Activated T-cell treated with anti-CD3 and anti-CD28 coated beads for 4 hours (primary cell): ENCODE measurements around the gene SERP2.

Experiments used
- DNase-seq: peaks from one replicate; pipeline ENCODE4 v3.0.0-alpha.2; 2020

SERP2 gene

DNA sequence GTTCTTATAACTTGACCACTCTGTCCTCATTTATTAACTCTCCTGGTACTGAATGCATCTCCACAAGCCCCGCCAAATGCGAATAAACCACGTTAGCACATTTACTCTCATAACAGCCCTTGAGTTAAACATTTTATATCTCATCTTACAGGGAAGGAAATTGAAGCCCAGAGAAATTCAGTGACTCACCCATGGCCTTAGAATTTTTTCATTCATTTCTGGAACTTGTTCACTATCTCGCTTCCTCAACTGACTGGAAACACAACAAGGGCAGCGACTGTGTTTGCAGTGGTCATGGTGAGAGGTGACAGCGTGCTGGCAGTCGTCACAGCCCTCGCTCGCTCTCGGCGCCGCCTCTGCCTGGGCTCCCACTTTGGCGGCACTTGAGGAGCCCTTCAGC lies 39.5 kb downstream of the SERP2 start:
- DNase-seq = no peak

DNA sequence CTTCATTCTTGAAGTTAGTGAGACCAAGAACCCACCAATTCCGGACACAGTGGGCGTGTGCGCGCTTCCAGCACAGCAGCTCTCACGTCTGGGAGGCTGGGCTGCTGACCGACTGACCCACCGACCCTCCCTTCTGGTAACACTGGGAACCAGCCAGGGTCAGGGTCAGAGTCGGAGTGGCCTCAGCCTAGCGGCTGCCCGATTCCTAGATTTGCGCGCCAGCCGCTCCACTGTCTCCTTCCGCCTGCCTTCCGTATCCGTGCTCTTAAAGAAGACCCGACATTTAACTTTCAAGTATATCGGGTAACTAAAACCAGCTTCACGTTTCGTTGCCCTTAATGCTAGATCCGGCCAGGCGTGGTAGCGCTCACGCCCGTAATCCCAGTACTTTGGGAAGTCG lies 41.1 kb downstream of the SERP2 start:
- no peak for DNase-seq

DNA sequence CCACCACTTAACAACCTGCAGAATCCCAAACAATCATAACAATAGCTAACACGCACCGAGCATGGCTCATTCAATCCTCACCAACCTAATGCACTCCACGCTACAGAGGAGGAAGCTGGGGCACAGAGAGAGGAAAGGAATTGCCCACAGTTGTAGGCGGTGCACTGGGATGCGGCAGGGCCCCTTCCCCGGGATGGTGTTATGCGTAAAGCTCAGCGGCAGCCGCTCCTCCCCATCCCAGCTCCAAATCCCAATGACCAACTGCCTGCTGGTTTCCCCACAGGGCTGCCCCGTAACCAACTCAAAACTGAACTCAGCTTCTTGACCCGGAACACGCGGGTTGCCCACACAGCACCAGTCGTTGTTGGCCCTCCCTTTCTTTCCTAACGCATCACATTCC lies 42.2 kb downstream of the SERP2 start:
- no peak for DNase-seq

DNA sequence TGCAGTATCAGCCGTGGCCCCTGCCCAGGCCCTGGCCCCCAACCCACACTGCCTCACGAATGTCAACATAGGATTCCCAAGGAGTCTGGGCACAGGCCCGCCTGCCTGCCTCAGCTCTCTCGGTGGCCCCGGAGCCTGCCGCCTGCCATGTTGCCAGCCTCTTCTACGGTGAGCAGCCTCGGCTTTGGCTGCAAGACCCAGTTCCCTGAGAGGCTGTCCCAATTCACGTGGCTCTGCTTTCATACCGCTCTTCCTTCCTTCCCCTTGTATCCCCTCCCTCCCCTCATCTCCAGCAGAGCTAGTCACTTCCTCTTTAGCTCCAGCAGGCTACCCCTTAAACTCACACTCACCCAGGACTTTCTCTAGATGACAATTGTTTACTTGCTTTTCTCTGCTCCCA lies 42.7 kb downstream of the SERP2 start:
- DNase-seq = no peak

DNA sequence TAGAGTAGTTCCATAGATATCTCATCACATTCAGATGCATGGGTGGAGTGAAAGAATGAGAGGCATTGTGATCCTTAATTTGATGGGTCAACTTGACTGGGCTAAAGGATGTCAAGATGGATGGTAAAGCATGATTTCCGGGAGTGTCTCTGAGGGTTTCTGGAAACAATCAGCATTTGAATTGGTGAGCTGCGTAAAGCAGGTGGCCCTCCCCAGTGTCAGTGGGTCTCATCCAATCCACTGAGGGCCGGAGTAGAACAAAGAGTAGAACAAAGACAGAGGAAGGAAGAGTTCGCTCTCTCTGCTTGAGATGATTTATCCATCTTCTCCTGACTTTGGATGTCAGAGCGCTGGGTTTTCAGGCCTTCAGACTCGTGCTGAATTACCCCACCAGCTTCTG lies 43.1 kb downstream of the SERP2 start:
- DNase-seq = no peak

DNA sequence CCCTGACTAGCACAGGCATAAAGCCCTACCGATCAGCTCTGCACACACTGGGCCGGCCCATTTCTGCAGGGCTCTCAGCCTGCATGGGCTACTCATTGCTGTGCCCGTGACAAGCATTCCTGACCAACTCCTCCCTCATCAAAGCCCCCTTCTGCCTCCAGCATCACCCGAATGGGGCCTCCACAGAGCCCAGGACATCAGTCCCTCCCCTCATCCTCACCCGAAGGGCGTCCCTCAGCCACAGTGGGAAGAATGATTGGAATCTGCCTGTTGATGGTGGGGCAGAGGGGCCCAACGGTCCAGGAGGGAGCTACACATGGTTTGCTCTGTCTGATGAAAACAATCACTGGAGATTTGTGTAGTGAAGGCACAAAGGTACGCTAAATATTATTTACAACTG lies 43.8 kb downstream of the SERP2 start:
- no peak for DNase-seq

DNA sequence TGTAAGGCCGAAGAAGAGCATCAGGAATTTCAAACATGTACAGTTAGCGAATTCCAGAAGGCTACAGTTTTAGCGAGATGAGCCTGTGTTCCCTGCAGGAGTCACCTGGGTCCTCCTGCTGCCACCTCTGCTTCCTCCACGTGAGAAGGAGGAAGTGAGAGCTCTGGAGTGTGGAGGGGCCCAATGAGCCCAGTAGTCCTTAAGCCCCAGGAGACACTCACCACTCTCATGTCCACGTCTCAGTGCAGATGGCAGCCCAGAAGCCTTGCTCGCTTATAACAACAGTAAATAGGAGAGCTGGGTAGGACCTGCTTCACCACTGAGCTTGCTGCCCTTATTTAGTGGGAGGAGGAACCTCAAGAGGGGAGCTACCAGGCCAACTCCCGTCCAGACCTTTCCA lies 44.3 kb downstream of the SERP2 start:
- DNase-seq = no peak

DNA sequence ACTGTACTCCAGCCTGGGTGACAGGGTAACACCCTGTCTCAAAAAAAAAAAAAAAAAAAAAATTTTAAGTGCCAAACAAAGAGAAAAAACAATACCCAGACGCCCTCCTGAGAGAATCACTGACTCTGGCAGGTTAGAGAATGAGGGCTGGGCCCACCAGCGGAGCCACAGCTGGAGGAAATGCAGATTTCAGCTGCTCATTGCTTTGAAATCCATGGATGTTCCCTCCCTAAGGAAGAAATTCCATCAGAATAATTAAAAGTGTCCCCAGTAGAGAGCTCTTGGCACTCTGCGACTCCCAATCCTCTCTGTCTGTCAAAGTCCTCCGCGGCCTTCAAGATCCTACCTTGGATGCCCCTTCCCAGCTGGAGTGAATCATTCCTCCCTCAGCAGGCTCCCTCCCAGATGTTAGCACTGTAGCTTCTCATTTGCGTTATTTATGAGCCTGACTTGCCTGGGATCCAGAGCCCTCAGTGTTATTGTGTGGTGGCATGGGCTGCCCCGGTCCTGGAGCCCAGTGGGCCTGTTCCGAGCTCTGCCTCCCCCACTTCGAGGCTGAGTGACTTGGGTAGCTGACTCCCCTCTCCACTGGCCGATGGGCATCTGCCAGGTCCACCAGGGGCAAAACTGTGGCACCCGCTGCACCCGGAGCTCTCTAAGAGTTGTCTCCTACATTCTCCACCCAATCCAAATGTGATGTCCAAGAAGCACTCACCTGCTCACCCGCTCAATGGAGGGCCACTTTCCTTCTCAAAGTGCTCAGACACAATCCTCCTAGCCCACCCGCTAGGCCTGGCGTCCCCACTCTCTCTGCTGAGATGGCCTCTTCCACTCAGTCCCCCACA lies 47.0 kb downstream of the SERP2 start:
- no peak for DNase-seq

DNA sequence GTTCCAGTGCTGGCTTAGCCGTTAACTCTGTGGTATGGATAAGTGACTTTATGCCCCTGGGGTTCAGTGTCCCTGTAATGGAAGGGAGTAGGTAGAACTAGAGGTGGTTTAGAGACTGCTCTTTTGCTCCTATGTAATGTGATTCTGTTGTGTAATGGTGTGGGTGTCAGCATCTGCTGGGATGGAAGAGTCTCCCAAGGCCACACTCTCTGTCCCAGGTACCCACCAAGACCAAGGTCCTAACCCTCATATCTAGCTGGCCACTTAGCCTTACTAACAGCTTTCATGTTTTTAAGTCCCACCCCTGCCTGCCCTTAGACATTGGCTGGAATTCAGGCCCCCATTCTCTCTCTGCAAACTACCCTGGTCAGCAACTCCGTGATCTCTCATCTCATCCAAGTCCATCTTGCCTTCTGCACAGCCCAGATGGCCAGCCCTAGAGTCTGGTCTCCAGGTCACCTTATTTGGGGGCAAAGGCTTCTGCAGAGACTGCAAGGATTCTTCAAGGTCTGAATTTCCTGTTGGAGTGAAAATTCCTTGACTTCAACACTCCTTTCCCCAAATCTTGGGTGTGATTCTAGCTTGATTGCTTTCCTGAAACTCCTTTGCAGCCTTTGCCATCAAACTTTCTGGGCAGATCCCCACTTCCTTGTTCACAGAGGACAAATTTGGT lies 48.4 kb downstream of the SERP2 start:
- no peak for DNase-seq

DNA sequence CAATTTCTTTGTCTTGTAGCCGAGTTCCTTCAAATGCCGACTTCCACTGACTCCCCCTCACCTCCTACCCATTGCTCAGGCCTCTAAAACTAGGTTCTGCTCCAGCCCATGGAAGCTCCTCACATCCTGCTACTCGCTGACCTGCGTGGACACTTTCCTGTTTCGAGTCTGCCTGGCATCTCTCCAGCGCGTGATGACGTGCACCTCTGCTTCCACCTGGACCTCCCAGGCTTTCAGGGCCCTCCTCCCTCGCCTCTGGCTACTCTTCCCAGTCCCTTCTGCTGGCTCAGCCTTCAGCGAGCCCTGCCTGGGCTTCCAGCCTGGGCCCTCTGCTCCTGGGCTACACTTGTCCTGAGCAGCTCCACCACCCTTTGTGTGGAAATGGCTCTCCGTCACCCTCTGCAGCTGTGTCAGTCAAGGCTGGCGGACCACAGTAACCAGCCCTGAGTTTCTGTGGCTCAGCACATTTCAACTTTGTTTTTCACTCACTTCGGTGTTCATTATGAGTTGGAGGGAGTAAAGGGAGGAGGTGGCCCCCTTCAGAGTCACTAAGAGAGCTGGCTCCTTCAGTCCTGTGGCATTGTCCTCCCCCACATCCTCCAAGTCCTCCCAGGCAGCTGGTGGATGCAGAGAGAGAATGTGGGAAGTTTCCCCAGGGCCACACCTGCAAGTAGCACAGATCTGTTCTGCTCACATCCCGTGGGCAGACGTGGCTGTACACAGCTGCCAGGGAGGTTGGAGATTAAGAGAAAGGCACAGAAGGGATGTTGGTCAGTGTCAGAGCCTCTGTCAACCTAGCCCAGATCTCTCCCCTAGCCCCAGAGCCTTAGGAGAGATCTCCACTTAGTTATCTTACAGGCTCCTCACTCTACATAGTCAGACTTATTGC lies 49.4 kb downstream of the SERP2 start:
- no peak for DNase-seq

DNA sequence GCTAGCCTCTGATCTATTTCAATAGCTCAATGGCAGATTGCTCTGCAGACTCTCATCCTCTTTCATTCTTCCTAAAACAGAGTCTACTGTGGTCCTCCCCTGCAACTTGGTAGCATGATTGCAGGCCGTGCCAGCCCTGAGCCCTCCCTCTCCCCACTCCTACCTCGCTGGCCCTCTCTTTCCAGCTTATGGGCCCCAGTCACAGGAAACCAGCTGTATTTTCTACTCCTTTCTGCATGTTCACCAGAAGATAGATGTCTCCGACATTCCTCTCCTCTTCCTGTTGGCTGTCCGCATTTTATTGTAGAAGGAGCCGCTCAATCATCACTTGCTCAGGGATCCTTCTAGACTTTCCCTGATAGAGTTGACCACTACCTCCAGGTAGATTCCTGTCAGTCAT lies 50.2 kb downstream of the SERP2 start:
- DNase-seq = no peak

DNA sequence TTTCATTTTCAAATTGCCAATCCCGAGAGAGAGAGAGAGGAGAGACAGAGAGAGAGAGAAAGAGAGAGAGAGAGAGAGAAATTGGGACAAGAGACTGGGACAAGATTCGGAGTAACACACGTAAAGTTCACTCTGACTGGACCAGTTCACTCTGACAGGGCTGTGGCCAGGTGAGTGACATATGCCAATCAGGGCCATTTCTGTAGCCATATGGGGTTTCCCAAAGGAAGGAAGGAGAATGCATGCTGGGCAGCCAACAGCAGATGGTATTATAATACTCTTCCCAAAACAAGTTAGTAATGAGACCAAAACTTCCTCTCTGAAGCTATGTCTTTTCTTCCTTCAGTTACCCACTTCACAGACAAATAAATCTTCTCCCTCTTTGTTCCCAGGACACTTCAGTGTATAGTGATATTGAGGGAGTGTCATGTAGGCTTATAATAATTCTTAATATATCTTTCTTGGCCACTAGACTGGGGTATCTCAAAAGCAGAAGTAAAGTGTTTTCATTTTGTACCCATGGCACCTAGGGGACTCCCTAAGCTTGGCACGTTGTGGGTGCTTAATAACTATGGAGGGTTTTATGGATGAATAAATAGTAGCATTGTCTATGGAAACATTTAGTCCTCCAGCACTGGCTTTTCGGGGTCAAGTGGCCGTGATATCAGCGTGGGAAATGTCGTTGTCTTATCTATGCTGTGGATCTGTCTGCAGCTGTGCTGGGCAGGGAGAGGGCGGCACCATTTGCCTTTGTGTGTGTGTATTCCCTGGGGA lies 51.6 kb downstream of the SERP2 start:
- no peak for DNase-seq

DNA sequence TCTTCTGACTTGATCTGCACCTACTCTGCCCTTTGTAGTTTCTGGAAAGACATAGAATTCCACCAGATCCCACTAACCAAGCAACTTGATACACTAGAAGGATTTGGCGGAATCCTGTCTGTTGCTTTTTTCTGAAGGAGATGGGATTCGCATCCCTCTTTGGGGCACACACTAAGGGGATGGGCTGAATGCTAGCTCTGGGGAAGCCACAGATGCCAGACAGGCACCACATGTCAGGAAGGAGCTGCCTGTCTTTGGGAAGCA lies 52.1 kb downstream of the SERP2 start:
- no peak for DNase-seq

DNA sequence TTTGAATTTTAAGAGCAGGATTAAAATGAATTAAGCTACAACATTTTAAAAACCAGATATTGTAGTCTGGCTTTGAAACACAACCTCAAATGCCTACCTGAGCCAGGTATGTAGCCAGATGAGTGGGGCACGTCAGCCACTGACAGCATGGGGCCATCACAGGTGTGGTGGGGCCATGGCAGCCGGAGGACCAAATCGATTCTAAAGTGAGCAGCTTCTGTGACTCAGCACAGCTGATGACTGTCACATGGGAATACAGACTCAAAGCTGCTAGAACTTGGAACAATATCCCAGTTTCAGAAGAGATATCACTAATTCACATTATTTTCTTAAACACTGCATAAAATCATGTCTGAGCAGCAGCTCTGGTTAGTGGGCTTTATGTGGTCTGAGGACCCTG lies 52.8 kb downstream of the SERP2 start:
- DNase-seq = no peak

DNA sequence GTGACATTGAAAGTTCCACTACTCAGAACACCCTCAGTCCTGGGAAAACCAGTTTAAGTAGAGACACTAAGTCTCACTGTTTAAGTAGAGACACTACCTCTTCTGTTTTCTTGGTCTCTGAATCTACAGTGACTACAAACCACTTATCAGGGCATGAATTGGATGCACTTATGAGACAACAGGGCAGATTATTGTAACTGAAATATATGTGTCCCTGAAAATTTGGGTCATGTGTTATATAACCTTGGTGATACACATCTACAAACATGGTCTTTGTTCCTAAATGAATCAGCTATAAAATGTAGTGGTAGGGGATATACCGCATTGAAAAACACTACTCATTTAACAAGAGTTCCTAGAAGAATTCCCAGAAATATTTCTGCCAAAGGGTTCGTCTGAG lies 55.7 kb downstream of the SERP2 start:
- no peak for DNase-seq

DNA sequence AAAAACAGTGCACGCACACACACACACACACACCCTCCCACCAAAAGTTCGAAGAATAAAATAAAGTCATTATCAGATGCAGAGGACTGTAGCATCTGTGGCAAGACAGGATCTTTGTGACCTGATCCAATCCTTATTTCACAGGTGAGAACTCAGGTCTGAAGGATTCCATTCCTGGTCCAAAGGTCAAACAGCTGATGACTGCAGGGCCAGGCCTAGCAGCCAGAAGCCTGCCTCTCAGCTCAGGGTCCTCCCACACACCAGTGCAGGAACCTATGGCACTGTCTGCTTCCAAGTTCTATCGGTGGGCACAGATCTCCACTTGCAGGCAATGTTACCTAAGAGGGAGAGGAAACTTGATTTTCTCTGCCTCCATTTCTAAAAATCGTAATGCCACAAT lies 57.5 kb downstream of the SERP2 start:
- DNase-seq = no peak

DNA sequence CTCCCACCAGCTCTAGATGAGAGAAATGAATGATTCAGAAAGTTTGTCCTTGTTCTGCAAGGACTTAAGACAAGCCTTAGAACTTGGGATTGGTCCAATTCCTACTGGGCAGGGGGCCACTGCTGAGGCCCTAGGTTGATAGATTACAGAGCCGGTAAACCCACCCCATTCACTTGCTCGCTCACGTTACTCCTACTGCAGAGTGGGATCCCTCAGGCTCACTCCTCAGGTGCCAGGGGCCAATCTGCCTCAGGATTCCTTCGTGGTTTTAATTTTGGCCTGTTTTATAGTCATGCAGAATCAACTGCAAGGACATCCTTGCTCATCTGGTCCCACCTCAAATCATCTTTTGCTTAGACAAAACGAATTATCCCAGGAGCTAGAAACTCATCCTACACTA lies 59.0 kb downstream of the SERP2 start:
- DNase-seq = no peak

DNA sequence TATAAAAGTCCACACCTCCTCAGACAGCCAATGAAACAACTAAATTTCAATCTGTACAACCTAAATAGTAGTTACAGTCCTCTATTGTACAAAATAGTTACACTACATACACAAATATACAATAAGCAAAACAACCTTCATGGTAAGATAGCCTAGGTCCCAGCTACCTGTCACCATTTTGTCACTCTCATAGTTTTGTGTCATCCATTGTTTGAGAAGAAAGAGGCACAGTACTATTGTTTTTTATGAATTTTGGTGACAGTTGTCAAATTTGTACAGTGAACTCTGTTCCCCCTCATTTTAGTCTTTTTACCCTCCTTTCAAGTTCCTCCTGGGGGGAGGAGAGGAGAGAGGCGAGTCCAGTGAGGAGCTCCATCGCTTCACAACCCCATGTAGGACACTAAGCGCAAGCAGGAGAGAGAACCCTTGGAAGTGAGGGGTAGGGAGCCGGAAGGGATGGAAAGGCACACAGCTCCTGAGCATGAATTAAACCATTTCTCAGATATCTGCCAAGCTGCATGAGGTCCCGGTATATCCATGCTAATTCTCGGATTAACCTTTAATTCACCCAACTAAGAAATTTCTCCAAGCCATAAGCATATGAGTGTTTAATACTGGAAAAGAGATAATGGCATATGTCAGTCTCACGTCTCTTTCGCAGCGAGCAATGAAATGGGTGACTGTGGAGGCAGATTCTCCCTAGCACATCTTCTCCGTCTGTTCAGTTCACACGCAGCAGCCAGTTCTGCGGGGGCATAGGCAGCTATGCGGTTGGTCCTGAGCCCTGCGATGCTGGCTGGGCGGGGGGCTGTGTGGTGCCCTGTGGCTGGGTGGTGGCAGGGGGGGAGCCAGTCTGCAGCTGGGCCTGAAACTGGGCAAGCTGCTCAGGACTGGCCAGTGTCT lies 60.5 kb downstream of the SERP2 start:
- no peak for DNase-seq

DNA sequence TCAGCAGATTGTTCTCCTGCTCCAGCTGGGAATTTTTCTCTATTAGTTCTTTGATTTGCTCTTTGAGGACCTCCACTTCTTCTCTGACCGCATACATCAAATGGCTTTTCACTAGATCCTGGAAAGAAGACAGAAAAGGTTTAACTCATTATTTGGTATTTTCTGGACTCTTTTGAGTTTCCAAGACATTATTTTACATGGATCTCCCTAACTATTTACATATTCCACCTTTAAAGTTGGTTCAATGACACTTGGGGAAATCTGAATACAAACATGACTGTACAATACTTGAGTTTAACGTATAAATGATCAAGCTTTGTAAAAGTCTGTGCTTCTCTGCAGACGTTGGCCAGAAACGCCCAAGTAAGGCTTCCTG lies 61.1 kb downstream of the SERP2 start:
- DNase-seq = no peak

DNA sequence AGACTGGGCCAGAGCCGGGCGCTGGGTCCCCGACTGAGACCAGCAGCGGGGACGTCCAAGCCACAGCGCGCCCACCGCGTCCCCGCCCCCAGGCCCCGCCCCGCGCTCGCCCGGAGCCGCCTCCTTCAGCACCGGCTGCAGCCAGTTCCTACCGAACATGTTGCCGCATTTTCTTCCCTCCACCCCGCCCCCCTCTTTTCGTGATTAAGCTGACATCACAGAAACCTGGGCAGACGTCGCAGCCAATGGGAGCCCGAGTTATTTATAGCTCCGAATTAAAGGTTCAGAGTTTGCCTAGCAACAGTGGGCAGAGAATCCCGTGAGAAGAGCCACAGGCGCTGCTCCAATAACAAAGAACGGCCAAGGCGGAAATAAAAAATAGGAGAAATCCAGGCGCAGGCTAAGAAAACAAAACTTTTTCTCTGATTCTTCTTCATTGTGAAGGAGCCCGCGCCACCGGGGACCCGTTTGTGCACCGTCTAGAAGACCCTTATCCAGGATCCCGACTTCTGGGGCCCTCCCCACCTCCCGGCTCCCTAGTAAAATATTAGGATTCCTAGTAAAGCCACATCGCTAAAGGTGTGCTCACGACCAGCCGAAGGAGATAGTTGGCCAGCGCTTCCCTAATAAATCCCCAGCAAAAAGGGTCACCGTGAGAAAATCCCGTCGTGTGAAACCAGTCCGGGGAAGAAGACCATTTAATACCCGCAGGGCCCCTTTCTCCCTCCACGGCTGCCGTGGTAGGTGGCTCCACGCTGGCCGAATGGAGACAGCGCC lies 61.7 kb downstream of the SERP2 start:
- DNase-seq = peak; percentile 87

DNA sequence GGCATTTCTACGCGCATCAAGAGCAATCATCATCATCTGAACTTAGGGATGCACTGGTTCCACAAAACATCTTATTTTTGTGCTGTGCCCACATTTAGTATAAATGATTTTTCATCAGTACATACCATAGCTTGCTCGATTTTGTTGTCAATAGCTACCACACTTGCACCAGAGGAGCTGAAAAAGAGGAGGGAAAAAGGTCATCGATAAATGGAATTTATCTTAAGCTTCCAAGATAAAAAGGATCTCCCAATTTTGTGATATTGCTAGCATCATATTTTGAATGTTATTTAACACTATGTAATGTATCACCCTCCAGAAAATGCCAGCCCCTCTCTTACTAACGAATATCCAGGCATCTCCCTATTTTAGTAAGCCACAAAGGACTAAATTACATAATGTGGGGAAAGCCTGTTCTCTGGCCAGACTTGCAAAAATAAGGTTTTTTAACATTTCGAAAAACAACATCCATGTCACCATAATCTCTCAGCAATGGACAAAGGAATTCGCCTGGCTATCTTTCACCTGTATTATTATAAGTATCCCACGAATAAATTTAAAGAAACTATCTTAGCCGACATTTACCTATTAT lies 62.4 kb downstream of the SERP2 start:
- DNase-seq = no peak
